Activated naive CD8-positive, alpha-beta T cell treated with anti-CD3 and anti-CD28 coated beads, Interleukin-2, amount 50 U/mL, for 24 hours (primary cell): ENCODE measurements around the gene MRE11.
"Not testable (repeated sequence)": the region's sequence is repeated elsewhere in the genome, so short reads cannot be mapped to it uniquely, and the experiment has no call there.

ENCODE experiments used
- ATAC-seq: fragments of 150-1000 bp; cut with Tn5 transposase; one replicate; pipeline ENCODE4 v1.10.0; 2021
- DNase-seq: peaks from one replicate; pipeline ENCODE4 v3.0.0; 2021
- H3K27ac Mint-ChIP-seq: one replicate; pipeline ENCODE4 v1.8.0; 2021; ENCODE audit warnings: mild to moderate bottlenecking, mixed read lengths
- H3K27me3 Mint-ChIP-seq: one replicate; pipeline ENCODE4 v1.8.0; 2021; ENCODE audit warnings: mixed read lengths
- H3K36me3 Mint-ChIP-seq: one replicate; pipeline ENCODE4 v1.8.0; 2021; ENCODE audit warnings: low read depth, mixed read lengths
- H3K4me1 Mint-ChIP-seq: one replicate; pipeline ENCODE4 v1.8.0; 2021; ENCODE audit warnings: mixed read lengths
- H3K4me3 Mint-ChIP-seq: one replicate; pipeline ENCODE4 v1.8.0; 2021; ENCODE audit warnings: mild to moderate bottlenecking, moderate library complexity, mixed read lengths
- H3K9me3 Mint-ChIP-seq: one replicate; pipeline ENCODE4 v1.8.0; 2021; ENCODE audit warnings: mixed read lengths

MRE11 gene

GRCh38 chr11:94518300-94518699 lies 24.7 kb upstream of the MRE11 start:
- no peak for DNase-seq
- H3K27me3 Mint-ChIP-seq: peaks cover 11% of the 10 kb centered on the region
- H3K4me1 Mint-ChIP-seq: no peaks in the 10 kb centered on the region
- no peaks in the 10 kb centered on the region for H3K9me3 Mint-ChIP-seq
- no peaks in the 10 kb centered on the region for H3K36me3 Mint-ChIP-seq
- H3K4me3 Mint-ChIP-seq: no peak overlapping the region
- no peak overlapping the region for H3K27ac Mint-ChIP-seq
- ATAC-seq: no peak

GRCh38 chr11:94516725-94517124 lies 23.1 kb upstream of the MRE11 start:
- no peak for DNase-seq
- Mint-ChIP-seq H3K27ac (no peak overlapping the region), H3K27me3 (peaks cover 19% of the 10 kb centered on the region), H3K9me3 (no peaks in the 10 kb centered on the region), H3K4me3 (no peak overlapping the region), H3K36me3 (no peaks in the 10 kb centered on the region), H3K4me1 (peaks cover 15% of the 10 kb centered on the region)
- no peak for ATAC-seq

DNA sequence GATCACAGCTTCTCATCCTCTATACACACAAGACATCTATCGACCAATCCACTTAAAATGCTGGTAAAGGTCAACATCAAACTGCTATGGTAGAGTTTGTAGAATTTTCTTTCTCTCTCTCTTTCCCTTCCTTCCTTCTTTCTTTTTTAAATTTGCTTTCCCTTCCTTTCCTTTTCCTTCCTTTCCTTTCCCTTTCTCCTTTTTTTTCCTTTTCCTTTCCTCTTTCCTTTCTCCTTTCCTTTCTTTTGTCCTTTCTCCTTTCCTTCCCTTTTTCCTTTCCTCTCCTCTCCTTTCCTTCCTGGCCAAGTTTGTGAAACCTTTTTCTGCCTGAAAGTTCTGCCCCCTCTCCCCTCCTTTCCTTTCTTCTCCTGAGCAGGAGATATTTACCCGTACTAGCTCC lies 21.8 kb upstream of the MRE11 start:
- no peak overlapping the region for H3K27ac Mint-ChIP-seq
- H3K36me3 Mint-ChIP-seq: no peaks in the 10 kb centered on the region
- peaks cover 15% of the 10 kb centered on the region for H3K4me1 Mint-ChIP-seq
- H3K9me3 Mint-ChIP-seq: no peaks in the 10 kb centered on the region
- no peak overlapping the region for H3K4me3 Mint-ChIP-seq
- DNase-seq (no peak), ATAC-seq (no peak)
- H3K27me3 Mint-ChIP-seq: peaks cover 29% of the 10 kb centered on the region

DNA sequence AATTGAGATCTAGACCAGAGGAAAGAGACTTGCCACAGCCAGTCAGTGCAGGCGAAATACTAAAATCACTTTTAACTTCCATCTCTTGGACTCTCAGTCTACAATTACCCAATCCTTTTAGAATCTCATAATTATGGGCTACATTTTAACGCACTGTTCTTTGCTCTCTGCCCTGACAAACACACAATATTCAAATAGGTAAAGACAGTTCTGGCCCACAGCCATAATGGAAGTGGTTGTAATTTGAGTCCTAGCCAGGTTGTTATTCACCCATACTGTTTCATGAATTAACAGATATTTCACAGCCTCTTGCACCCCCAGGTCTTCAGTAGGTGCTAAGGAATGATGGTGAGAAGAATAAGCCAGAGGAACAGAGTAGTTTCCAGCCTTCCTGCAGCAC lies 19.4 kb upstream of the MRE11 start:
- DNase-seq (no peak), ATAC-seq (no peak)
- Mint-ChIP-seq H3K4me3 (no peak overlapping the region), H3K36me3 (no peaks in the 10 kb centered on the region), H3K27me3 (peaks cover 29% of the 10 kb centered on the region), H3K27ac (no peak overlapping the region), H3K9me3 (no peaks in the 10 kb centered on the region), H3K4me1 (peaks cover 15% of the 10 kb centered on the region)

DNA sequence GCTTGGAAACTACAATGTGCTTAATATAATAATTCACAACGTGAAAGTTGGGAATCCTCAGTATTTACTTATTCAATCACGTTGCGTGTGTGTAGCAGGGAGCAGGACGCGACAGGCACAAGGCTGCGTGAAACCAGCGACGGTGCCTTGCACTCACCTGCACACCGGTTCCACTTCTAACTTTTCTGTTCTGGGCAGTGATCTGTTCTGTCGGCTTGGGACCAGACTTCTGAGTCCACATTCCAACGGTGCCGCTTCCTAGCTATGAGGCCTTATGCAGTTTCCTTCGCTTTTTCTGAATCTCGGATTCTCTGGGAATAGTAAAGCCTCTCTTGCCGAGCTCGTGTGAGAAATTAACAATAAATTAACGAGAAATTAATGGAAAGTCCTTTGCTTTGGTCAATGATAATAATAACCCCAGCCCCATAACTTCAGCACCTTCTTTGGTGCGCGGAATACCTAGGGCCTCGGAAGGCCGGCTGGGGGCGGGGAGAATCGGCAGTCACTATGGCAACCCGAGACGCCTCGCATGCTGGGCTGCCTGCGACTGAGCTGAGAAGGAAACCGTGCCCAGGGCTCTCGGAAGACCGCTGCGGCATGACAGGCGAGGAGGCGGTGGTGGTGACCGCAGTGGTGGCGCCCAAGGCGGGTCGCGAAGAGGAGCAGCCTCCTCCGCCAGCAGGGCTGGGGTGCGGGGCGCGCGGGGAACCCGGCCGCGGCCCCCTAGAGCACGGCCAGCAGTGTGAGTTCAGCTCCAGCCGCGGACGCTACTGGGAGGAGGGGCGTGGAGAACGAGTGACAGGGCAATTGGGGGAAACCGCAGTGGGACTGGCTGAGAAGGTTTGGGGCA lies 18.5 kb upstream of the MRE11 start, which contains the start of gene C11orf97:
C11orf97 (plus strand) TSS at position 530 of the 850 bp plus-strand sequence; CDS start at position 598, 68 bp downstream.
- Mint-ChIP-seq H3K4me3 (peak within 1 kb of the TSS; percentile 70), H3K9me3 (no peaks in the 10 kb centered on the region), H3K27ac (no peak within 1 kb of the TSS), H3K4me1 (peaks cover 15% of the 10 kb centered on the region), H3K36me3 (no peaks in the 10 kb centered on the region), H3K27me3 (peaks cover 27% of the 10 kb centered on the region)
- ATAC-seq (peak; percentile 91), DNase-seq (peak; percentile 60)

DNA sequence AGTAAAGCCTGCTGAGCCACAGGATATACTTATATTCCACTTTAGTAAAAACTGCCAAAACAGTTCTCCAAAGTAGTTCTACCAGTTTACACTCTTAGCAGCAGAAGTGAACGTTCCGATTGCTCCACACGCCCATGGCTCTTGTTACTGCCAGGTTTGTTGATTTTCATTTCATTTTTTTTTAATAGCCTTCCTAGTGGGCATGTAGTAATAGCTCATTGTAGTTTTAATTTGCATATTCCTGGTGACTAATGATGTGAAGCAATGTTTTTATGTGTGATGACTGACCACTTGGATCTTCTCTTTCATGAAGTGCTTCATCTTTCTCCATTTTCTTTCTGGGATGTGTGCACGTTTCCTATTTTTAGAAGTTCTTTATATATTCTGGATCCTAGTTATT lies 13.8 kb upstream of the MRE11 start:
- no peak for DNase-seq
- peaks cover 8% of the 10 kb centered on the region for H3K4me1 Mint-ChIP-seq
- no peaks in the 10 kb centered on the region for H3K9me3 Mint-ChIP-seq
- H3K36me3 Mint-ChIP-seq: no peaks in the 10 kb centered on the region
- no peak overlapping the region for H3K4me3 Mint-ChIP-seq
- no peak overlapping the region for H3K27ac Mint-ChIP-seq
- ATAC-seq: no peak
- H3K27me3 Mint-ChIP-seq: peaks cover 15% of the 10 kb centered on the region

DNA sequence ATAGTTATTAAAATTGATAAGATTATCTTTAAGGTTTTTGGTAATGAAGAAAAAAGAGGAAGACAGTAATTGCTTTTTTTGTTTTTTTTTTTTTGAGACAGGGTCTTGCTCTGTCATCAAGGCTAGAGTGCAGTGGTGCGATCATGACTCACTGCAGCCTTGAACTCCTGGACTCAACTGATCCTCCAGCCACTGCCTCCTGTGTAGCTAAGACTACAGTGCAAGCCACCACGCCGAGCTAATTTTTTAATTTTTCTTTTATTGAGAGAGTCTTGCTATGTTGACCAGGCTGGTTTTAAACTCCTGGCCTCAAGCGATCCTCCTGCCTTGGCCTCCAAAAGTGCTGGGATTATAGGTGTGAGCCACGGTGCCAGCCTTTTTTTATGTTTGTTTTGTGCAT lies 12.9 kb upstream of the MRE11 start:
- H3K9me3 Mint-ChIP-seq, H3K36me3 Mint-ChIP-seq, H3K27me3 Mint-ChIP-seq, DNase-seq, H3K4me1 Mint-ChIP-seq, H3K4me3 Mint-ChIP-seq, H3K27ac Mint-ChIP-seq, ATAC-seq: not testable (repeated sequence)

- no peak overlapping the region for H3K4me3 Mint-ChIP-seq
- no peaks in the 10 kb centered on the region for H3K27me3 Mint-ChIP-seq
- peaks cover 2% of the 10 kb centered on the region for H3K36me3 Mint-ChIP-seq
- H3K9me3 Mint-ChIP-seq: no peaks in the 10 kb centered on the region
- no peaks in the 10 kb centered on the region for H3K4me1 Mint-ChIP-seq
- ATAC-seq: peak; percentile 43
- DNase-seq: no peak
- no peak overlapping the region for H3K27ac Mint-ChIP-seq
These were observed 11.1 kb upstream of the MRE11 start for GRCh38 chr11:94504689-94505293.

DNA sequence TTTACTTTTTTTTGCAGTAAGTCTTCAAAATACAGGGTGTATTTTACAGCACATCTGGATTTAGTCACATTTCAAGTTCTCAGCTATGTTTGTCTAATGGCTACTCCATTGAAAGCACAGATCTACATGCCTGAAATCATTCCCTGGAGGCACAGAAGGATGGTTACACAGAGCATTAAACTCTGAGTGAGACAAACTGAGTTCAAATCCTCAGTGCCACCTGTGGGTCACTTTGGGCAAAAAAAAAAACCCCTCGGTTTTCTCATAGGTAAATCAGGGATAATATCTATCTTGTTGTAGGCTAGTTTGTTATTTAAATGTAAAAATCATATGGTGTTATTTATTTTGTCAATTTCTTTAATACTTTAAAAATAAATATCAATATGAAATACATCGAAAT lies 7.9 kb upstream of the MRE11 start:
- Mint-ChIP-seq H3K27me3 (no peaks in the 10 kb centered on the region), H3K4me1 (no peaks in the 10 kb centered on the region), H3K27ac (no peak overlapping the region), H3K9me3 (no peaks in the 10 kb centered on the region), H3K36me3 (peaks cover 22% of the 10 kb centered on the region), H3K4me3 (no peak overlapping the region)
- DNase-seq: no peak
- ATAC-seq: no peak

GRCh38 chr11:94500181-94500580 lies 6.5 kb upstream of the MRE11 start:
- peaks cover 23% of the 10 kb centered on the region for H3K36me3 Mint-ChIP-seq

GRCh38 chr11:94494126-94494680 lies 559 bp upstream of the MRE11 start:
- peak overlapping the region; percentile 93 for H3K4me3 Mint-ChIP-seq
- no peak for DNase-seq
- peak overlapping the region; percentile 96 for H3K27ac Mint-ChIP-seq
- H3K4me1 Mint-ChIP-seq: peaks cover 31% of the 10 kb centered on the region
- H3K36me3 Mint-ChIP-seq: peaks cover 31% of the 10 kb centered on the region
- H3K27me3 Mint-ChIP-seq: no peaks in the 10 kb centered on the region
- H3K9me3 Mint-ChIP-seq: no peaks in the 10 kb centered on the region
- ATAC-seq: peak; percentile 73

More at GRCh38 chr11:94500181-94500580, 6.5 kb upstream of the MRE11 start:
- peaks cover 6% of the 10 kb centered on the region for H3K4me1 Mint-ChIP-seq
- no peaks in the 10 kb centered on the region for H3K9me3 Mint-ChIP-seq
- no peaks in the 10 kb centered on the region for H3K27me3 Mint-ChIP-seq
- DNase-seq: no peak
- ATAC-seq: no peak
- H3K27ac Mint-ChIP-seq: no peak overlapping the region
- no peak overlapping the region for H3K4me3 Mint-ChIP-seq

DNA sequence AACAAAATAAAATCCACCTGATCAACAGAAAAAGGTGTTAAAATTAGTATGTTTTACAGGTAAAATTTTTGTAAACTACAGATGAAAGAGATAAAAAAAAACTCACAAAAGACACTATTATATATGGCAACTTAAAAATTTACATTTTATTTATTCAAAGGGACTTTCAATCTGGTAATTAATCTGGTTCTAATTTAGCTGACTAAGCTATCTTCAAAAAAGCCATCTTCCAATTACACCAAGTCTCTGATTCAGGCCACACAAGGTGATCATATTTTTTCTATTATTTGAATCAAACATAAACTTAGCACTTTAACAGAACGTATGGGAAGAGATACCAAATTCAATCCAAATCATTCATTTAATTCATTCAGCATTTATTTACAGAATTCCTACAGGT lies 7.6 kb downstream of the MRE11 start:
- DNase-seq (no peak), ATAC-seq (no peak)
- Mint-ChIP-seq H3K9me3 (no peaks in the 10 kb centered on the region), H3K4me1 (no peaks in the 10 kb centered on the region), H3K4me3 (no peak overlapping the region), H3K36me3 (peaks cover 66% of the 10 kb centered on the region), H3K27ac (no peak overlapping the region), H3K27me3 (no peaks in the 10 kb centered on the region)

DNA sequence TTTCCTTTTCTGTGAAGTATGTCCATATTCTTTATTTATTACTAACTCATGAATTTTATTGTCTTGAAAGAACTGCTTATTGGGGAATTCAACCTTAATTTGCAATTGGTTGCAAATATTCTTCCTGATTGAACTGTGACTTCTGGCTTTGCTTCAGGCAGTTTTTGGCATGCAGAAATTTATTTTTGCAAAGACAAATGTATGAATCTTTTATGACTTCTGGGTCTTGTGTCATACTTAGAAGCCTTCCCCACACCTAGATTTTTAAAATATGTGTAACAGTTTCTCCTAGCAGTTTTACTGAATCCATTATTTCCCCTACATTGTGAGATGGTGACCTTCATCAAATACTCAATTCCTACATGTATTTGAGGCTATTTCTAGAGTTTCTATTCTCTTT lies 12.3 kb downstream of the MRE11 start:
- Mint-ChIP-seq H3K4me3 (no peak overlapping the region), H3K9me3 (no peaks in the 10 kb centered on the region), H3K27ac (no peak overlapping the region)

GRCh38 chr11:94477624-94478023 lies 16.0 kb downstream of the MRE11 start:
- Mint-ChIP-seq H3K4me3 (no peak overlapping the region), H3K4me1 (peaks cover 20% of the 10 kb centered on the region), H3K36me3 (peaks cover 59% of the 10 kb centered on the region), H3K27me3 (no peaks in the 10 kb centered on the region), H3K27ac (no peak overlapping the region), H3K9me3 (no peaks in the 10 kb centered on the region)
- DNase-seq (no peak), ATAC-seq (no peak)

More for the DNA sequence above, 12.3 kb downstream of the MRE11 start:
- DNase-seq (no peak), ATAC-seq (no peak)
- H3K27me3 Mint-ChIP-seq: no peaks in the 10 kb centered on the region
- peaks cover 62% of the 10 kb centered on the region for H3K36me3 Mint-ChIP-seq
- H3K4me1 Mint-ChIP-seq: peaks cover 7% of the 10 kb centered on the region
